ENCODE measurements around the gene SPATA18. TPM values are rescaled to one million over a fixed set of nuclear protein-coding genes. Genes with fewer than 3 reads are reported as not detected.

The SPATA18 gene
- polyA plus RNA-seq, 1 donor (not counting 4 experiments of a cell fraction or from before 2014, with no cell fraction given), result 5.6 TPM

- Histone ChIP-seq H3K4me2 (ENCODE audit: control insufficient read depth, extremely low read depth, insufficient read depth, low read depth, low read length) (peak within 1 kb of the TSS; percentile 86), H3K27ac (ENCODE audit: control insufficient read depth, insufficient read depth, low read length) (peak within 1 kb of the TSS; percentile 16), H3K9me3 (ENCODE audit: control insufficient read depth, low read depth, low read length) (no peaks in the 10 kb centered on the region), H3K4me3 (ENCODE audit: control insufficient read depth in 2 of 3, extremely low read depth in 1 of 3, insufficient read depth in 2 of 3, low read depth in 1 of 3, low read length in 3 of 3) (peak within 1 kb of the TSS; percentile 73 to 83 (median 79)), H2AFZ (ENCODE audit: control insufficient read depth, low read length) (peak within 1 kb of the TSS; percentile 94), H3K9me1 (ENCODE audit: control insufficient read depth, extremely low read depth, insufficient read depth, low read length) (no peaks in the 10 kb centered on the region), H4K20me1 (ENCODE audit: control insufficient read depth, extremely low read depth, insufficient read depth, low read length) (no peaks in the 10 kb centered on the region), H3K79me2 (ENCODE audit: control insufficient read depth, insufficient read depth, low read length) (peaks cover 19% of the 10 kb centered on the region), H3K27me3 (ENCODE audit: control insufficient read depth, extremely low read depth, insufficient read depth, low read length) (no peaks in the 10 kb centered on the region), H3K36me3 (ENCODE audit: control insufficient read depth in 2 of 2, extremely low read depth in 1 of 2, insufficient read depth in 2 of 2, low read length in 2 of 2) (no peaks in the 10 kb centered on the region), H3K9ac (ENCODE audit: control insufficient read depth, extremely low read depth, insufficient read depth, low read length) (peak within 1 kb of the TSS; percentile 70), H3K4me1 (ENCODE audit: control insufficient read depth, extremely low read depth, insufficient read depth, low read length) (peaks cover 8% of the 10 kb centered on the region)
- dilution Hi-C loops (cut with MboI; ENCODE audit: extremely low pct_ligation_motif_present, low sequenced_read_pairs), result no loop called here
- FAIRE-seq (no peak), DNase-seq (ENCODE audit: low read depth, low spot score) (no peak)
- no peak for TF ChIP-seq EZH2 (IDR thresholded peaks at IDR 0.05; ENCODE audit: low read length)
- TF ChIP-seq CTCF (optimal IDR thresholded peaks at IDR 0.05 in 1 of 3, IDR thresholded peaks at IDR 0.05 in 1 of 3, conservative IDR thresholded peaks at IDR 0.05 in 1 of 3; ENCODE audit: extremely low read depth in 1 of 3, insufficient read depth in 2 of 3, low read length in 3 of 3), result no peak
Observed at GRCh38 chr4:52038103-52038912, 12.8 kb upstream of the SPATA18 start, which contains the start of gene SGCB. TSS of gene SGCB (minus strand) at chr4:52038299. CDS start at chr4:52038259, 40 bp downstream.

GRCh38 chr4:52045028-52045427, 6.1 kb upstream of the SPATA18 start:
- Histone ChIP-seq H2AFZ (ENCODE audit: control insufficient read depth, low read length) (no peak overlapping the region), H3K36me3 (ENCODE audit: control insufficient read depth in 2 of 2, extremely low read depth in 1 of 2, insufficient read depth in 2 of 2, low read length in 2 of 2) (no peaks in the 10 kb centered on the region), H3K4me2 (ENCODE audit: control insufficient read depth, extremely low read depth, insufficient read depth, low read depth, low read length) (no peak overlapping the region), H3K4me1 (ENCODE audit: control insufficient read depth, extremely low read depth, insufficient read depth, low read length) (no peaks in the 10 kb centered on the region), H3K9me1 (ENCODE audit: control insufficient read depth, extremely low read depth, insufficient read depth, low read length) (no peaks in the 10 kb centered on the region), H3K79me2 (ENCODE audit: control insufficient read depth, insufficient read depth, low read length) (no peaks in the 10 kb centered on the region), H3K4me3 (ENCODE audit: control insufficient read depth in 2 of 3, extremely low read depth in 1 of 3, insufficient read depth in 2 of 3, low read depth in 1 of 3, low read length in 3 of 3) (no peak overlapping the region), H4K20me1 (ENCODE audit: control insufficient read depth, extremely low read depth, insufficient read depth, low read length) (no peaks in the 10 kb centered on the region), H3K9me3 (ENCODE audit: control insufficient read depth, low read depth, low read length) (no peaks in the 10 kb centered on the region), H3K27ac (ENCODE audit: control insufficient read depth, insufficient read depth, low read length) (no peak overlapping the region), H3K27me3 (ENCODE audit: control insufficient read depth, extremely low read depth, insufficient read depth, low read length) (no peaks in the 10 kb centered on the region), H3K9ac (ENCODE audit: control insufficient read depth, extremely low read depth, insufficient read depth, low read length) (no peak overlapping the region)
- TF ChIP-seq CTCF (optimal IDR thresholded peaks at IDR 0.05 in 1 of 3, IDR thresholded peaks at IDR 0.05 in 1 of 3, conservative IDR thresholded peaks at IDR 0.05 in 1 of 3; ENCODE audit: extremely low read depth in 1 of 3, insufficient read depth in 2 of 3, low read length in 3 of 3), result no peak
- TF ChIP-seq EZH2 (IDR thresholded peaks at IDR 0.05; ENCODE audit: low read length), result no peak
- dilution Hi-C loops (cut with MboI; ENCODE audit: extremely low pct_ligation_motif_present, low sequenced_read_pairs), result no loop called here
- DNase-seq (ENCODE audit: low read depth, low spot score) (no peak), FAIRE-seq (no peak)

All from keratinocyte (primary cell).